GM12801 (cell line): ENCODE data around the gene SRP72.

ENCODE experiments used
- TF ChIP-seq, protein P1 (sequence below): IDR thresholded peaks from one replicate; pipeline ENCODE4 v1.5.1; 2011; ENCODE audit warnings: control low read depth; ENCODE audit not compliant: insufficient read length; ENCODE audit errors: extremely low read depth

The SRP72 gene

DNA sequence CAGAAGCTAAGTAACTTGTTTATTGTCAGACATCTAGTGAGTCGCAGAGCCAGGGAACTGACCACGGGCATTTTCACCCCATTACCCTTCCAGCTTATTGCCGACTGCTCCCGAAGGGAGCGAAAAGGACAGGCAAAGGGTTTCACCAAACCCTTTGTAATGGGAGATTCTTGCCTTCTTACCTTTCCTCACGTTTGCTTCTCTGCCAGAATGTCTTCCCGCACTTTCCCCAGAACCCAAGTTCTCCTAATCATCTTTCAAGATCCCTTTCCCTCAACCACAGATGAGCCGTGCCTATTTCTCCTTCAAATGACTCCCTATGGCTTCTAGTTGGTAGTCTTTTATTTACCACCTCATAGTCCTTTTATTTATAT is 520 bp upstream of the SRP72 start:
- TF ChIP-seq, protein P1, sequence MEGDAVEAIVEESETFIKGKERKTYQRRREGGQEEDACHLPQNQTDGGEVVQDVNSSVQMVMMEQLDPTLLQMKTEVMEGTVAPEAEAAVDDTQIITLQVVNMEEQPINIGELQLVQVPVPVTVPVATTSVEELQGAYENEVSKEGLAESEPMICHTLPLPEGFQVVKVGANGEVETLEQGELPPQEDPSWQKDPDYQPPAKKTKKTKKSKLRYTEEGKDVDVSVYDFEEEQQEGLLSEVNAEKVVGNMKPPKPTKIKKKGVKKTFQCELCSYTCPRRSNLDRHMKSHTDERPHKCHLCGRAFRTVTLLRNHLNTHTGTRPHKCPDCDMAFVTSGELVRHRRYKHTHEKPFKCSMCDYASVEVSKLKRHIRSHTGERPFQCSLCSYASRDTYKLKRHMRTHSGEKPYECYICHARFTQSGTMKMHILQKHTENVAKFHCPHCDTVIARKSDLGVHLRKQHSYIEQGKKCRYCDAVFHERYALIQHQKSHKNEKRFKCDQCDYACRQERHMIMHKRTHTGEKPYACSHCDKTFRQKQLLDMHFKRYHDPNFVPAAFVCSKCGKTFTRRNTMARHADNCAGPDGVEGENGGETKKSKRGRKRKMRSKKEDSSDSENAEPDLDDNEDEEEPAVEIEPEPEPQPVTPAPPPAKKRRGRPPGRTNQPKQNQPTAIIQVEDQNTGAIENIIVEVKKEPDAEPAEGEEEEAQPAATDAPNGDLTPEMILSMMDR = no peak

- TF ChIP-seq, protein P1 = no peak
Observed at GRCh38 chr4:56468097-56468422, 643 bp downstream of the SRP72 start.

- TF ChIP-seq, protein P1 = no peak
Observed at GRCh38 chr4:56469489-56470210, 2.2 kb downstream of the SRP72 start.

DNA sequence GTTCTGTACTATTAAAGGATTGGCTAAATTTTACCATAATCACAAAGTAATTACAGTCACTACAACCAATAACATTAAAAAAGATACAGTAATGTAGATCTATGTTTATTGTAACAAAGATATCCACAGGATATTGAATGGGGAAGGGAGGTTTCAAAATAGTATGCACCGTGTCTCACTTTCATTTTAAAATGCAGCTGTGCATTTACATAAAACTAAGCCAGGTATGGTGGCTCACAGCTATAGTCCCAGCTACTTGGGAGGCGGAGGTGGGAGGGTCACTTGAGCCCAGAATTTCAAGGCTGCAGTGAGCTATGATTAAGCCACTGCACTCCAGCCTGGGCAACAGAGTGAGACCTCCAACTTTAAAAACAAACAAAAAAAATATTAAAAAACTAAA is 8.5 kb downstream of the SRP72 start:
- TF ChIP-seq, protein P1 = no peak

- TF ChIP-seq, protein P1 = no peak
Observed at GRCh38 chr4:56477192-56477702, 9.8 kb downstream of the SRP72 start.

GRCh38 chr4:56480691-56481090 is 13.3 kb downstream of the SRP72 start:
- TF ChIP-seq, protein P1 = no peak

DNA sequence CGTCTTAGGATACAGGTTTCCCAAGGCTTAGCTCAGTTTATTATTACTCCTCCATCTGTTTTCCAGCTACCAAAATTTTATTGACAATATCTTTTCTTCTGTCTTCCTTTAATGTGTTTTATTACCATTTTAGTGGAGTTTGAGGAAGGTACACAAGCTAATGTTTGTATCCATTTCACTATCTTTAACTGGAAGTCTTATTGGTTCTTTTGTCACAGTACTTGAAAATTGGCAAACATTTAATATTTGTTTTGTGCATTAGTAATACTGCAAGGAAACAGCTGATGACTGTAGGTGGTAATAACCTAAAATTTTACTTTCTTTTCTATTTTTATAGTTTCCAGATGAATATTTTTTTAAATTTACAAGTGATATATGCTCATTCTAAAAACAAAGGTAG is 28.8 kb downstream of the SRP72 start:
- TF ChIP-seq, protein P1 = no peak
